DMS53 treated with DMSO at 0.1 percent for 48 hours (cell line): Measurements from ENCODE around the gene WIZ.

Experiments
- DNase-seq: peaks from one replicate; lab custom pipeline; 2025; ENCODE audit not compliant: unreplicated experiment; lab: John Stamatoyannopoulos, UW

The WIZ gene

GRCh38 chr19:15445227-15445605 is 4.5 kb downstream of the WIZ start:
- DNase-seq = no peak

GRCh38 chr19:15444505-15445226 is 5.1 kb downstream of the WIZ start:
- DNase-seq = no peak

GRCh38 chr19:15443838-15444237 is 5.9 kb downstream of the WIZ start:
- DNase-seq = no peak

GRCh38 chr19:15443325-15443724 is 6.4 kb downstream of the WIZ start:
- DNase-seq = no peak

GRCh38 chr19:15442142-15442920 is 7.4 kb downstream of the WIZ start:
- DNase-seq = no peak

GRCh38 chr19:15441317-15441716 is 8.4 kb downstream of the WIZ start:
- no peak for DNase-seq

GRCh38 chr19:15439821-15440641 is 9.7 kb downstream of the WIZ start:
- DNase-seq = no peak

GRCh38 chr19:15439078-15439799 is 10.5 kb downstream of the WIZ start:
- DNase-seq = no peak

- no peak for DNase-seq
These were observed 11.2 kb downstream of the WIZ start for GRCh38 chr19:15438577-15438976.

- no peak for DNase-seq
These were observed 11.6 kb downstream of the WIZ start for GRCh38 chr19:15438124-15438496.

GRCh38 chr19:15437355-15438123 is 12.2 kb downstream of the WIZ start:
- DNase-seq = no peak

GRCh38 chr19:15436826-15437110 is 13.0 kb downstream of the WIZ start:
- DNase-seq = no peak

- DNase-seq = no peak
These were observed 13.5 kb downstream of the WIZ start for GRCh38 chr19:15436012-15436825.

- no peak for DNase-seq
These were observed 16.2 kb downstream of the WIZ start for GRCh38 chr19:15433519-15434069.

- DNase-seq = peak; percentile 68
These were observed 16.9 kb downstream of the WIZ start for GRCh38 chr19:15432629-15433518.

- DNase-seq = no peak
These were observed 17.7 kb downstream of the WIZ start for GRCh38 chr19:15432018-15432494.

GRCh38 chr19:15431396-15432017 is 18.2 kb downstream of the WIZ start:
- DNase-seq = no peak
